CD4-positive, alpha-beta memory T cell (primary cell): ENCODE results near the gene FAM76A. TPM values are rescaled to one million over a fixed set of nuclear protein-coding genes. Genes with fewer than 3 reads are reported as not detected.
A peak's percentile ranks its signal among the peaks of the same experiment; 100 is the strongest.
"Not testable (repeated sequence)": the region's sequence is repeated elsewhere in the genome, so short reads cannot be mapped to it uniquely, and the experiment has no call there.

Experiments used
- CTCF ChIA-PET: fragments of 350-600 bp; sonication (Branson Sonifier 250); formaldehyde crosslinking; loops from one replicate; lab custom pipeline; 2021; ENCODE audit warnings: inconsistent platforms; ENCODE audit not compliant: partially characterized antibody; lab: Charles Lee
- POLR2A ChIA-PET: fragments of 350-600 bp; sonication (Branson Sonifier 250); formaldehyde crosslinking; loops from one replicate; lab custom pipeline; 2021; ENCODE audit not compliant: partially characterized antibody; lab: Charles Lee
- DNase-seq, 5 donors: peaks; one replicate each; pipeline versions ENCODE4 v3.0.0 to v3.0.0-alpha.2; 2020 to 2022; ENCODE audit warnings: mixed read lengths in 1 of 5
- H3K27ac ChIP-seq: one replicate; pipeline ENCODE4 v1.7.0; 2013; ENCODE audit warnings: low read depth, low read length
- H3K27me3 ChIP-seq: 2 replicates; pipeline ENCODE4 v1.7.0; 2013; ENCODE audit warnings: mild to moderate bottlenecking, low read length, moderate library complexity; ENCODE audit not compliant: insufficient read depth
- H3K36me3 ChIP-seq: 2 replicates; pipeline ENCODE4 v1.7.0; 2013; ENCODE audit warnings: mild to moderate bottlenecking, low read length, moderate library complexity; ENCODE audit not compliant: insufficient read depth
- H3K4me1 ChIP-seq: 2 replicates; pipeline ENCODE4 v1.7.0; 2013; ENCODE audit warnings: mild to moderate bottlenecking, low read length, moderate library complexity; ENCODE audit not compliant: insufficient read depth
- H3K4me3 ChIP-seq, 2 donors: one replicate each; pipeline ENCODE4 v1.7.0; 2013; ENCODE audit warnings: low read length in 2 of 2, mild to moderate bottlenecking in 1 of 2
- H3K9me3 ChIP-seq, 2 donors: one replicate each; pipeline ENCODE4 v1.7.0; 2013; ENCODE audit warnings: low read length in 2 of 2, control low read depth in 1 of 2; ENCODE audit not compliant: control insufficient read depth in 1 of 2
- H3K27ac Mint-ChIP-seq, 7 donors: one replicate each; pipeline ENCODE4 v1.8.0; 2020 to 2021; ENCODE audit warnings: mixed read lengths in 7 of 7, mild to moderate bottlenecking in 6 of 7, inconsistent platforms in 3 of 7, moderate library complexity in 3 of 7
- H3K27me3 Mint-ChIP-seq, 2 donors: one replicate each; pipeline ENCODE4 v1.8.0; 2020 to 2021; ENCODE audit warnings: mixed read lengths in 2 of 2
- H3K36me3 Mint-ChIP-seq, 2 donors: one replicate each; pipeline ENCODE4 v1.8.0; 2020 to 2021; ENCODE audit warnings: mixed read lengths in 2 of 2, inconsistent platforms in 1 of 2, mild to moderate bottlenecking in 1 of 2
- H3K4me1 Mint-ChIP-seq, 4 donors: one replicate each; pipeline ENCODE4 v1.8.0; 2020 to 2021; ENCODE audit warnings: mixed read lengths in 4 of 4, mild to moderate bottlenecking in 1 of 4
- H3K4me3 Mint-ChIP-seq, 8 donors: one replicate each; pipeline ENCODE4 v1.8.0; 2020 to 2021; ENCODE audit warnings: mixed read lengths in 8 of 8, mild to moderate bottlenecking in 7 of 8, moderate library complexity in 6 of 8, inconsistent platforms in 3 of 8
- H3K9me3 Mint-ChIP-seq, 8 donors: one replicate each; pipeline ENCODE4 v1.8.0; 2020 to 2021; ENCODE audit warnings: mixed read lengths in 8 of 8, mild to moderate bottlenecking in 5 of 8, inconsistent platforms in 3 of 8, moderate library complexity in 1 of 8
- intact Hi-C: fragments of 100-400 bp; cut with micrococcal nuclease; formaldehyde crosslinking; loops from one replicate; pipeline ENCODE4 v1.15.1; 2023
- polyA plus RNA-seq, 2 donors: library from polyadenylated mRNA; unstranded; fragments of 300-500 nt; fragmentation: Illumina TruSeq; gene quantifications; one replicate each; pipeline ENCODE4 v1.2.3, GENCODE V29; 2021
- total RNA-seq, 2 experiments: library from RNA; stranded (reverse); gene quantifications; one replicate each; pipeline ENCODE4 v1.2.3, GENCODE V29; 2021

FAM76A gene
- total and polyA plus RNA-seq, 4 experiments from 2014 or later = 3.1 to 26.0 (median 16.6) TPM

DNA sequence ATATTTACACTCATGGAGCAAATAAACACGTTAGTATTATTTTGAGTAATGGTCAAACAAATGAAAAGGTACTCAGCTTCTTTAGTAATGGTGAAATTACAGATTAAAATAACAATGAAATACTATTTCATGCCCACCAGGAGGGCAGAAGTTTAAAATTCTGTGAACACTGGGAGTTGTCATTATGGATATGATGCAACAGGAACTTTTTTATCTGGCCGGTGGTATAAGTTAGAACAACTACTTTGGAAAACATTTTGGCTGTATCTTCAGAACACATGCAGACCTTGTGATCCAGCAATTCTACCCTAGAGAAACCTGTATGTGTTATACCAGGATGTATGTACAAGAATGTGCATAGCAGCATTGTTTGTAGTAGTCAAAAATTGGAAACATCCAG, 81.6 kb downstream of the FAM76A start:
- H3K9me3 ChIP-seq = no peaks in the 10 kb centered on the region
- ChIA-PET POLR2A (no interaction called here), CTCF (no interaction called here)
- no peaks in the 10 kb centered on the region for H3K27me3 ChIP-seq
- H3K27me3 Mint-ChIP-seq = no peaks in the 10 kb centered on the region
- H3K4me3 Mint-ChIP-seq = no peak overlapping the region
- H3K4me1 Mint-ChIP-seq = no peaks in the 10 kb centered on the region
- no peak overlapping the region for H3K4me3 ChIP-seq
- peaks cover 26 to 48% of the 10 kb centered on the region in 2 donors for H3K36me3 Mint-ChIP-seq
- intact Hi-C loops = no loop called here
- DNase-seq = no peak
- no peaks in the 10 kb centered on the region for H3K4me1 ChIP-seq
- no peak overlapping the region for H3K27ac ChIP-seq
- no peak overlapping the region for H3K27ac Mint-ChIP-seq
- H3K9me3 Mint-ChIP-seq = no peaks in the 10 kb centered on the region
- H3K36me3 ChIP-seq = peaks cover 17% of the 10 kb centered on the region

DNA sequence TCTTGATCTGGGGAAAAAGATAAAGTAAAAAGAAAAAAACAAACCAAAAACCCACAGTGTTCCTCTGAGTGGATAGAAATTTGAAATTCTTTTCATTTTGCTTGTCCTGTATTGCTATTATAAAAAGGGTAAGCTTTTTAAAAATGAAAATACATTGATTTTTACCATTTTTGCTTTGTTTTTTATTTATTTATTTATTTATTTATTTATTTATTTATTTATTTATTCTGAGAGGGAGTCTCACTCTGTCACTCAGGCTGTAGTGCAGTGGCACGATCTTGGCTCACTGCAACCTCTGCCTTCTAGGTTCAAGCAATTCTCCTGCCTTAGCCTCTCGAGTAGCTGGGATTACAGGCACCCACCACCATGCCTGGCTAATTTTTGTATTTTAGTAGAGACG, 82.4 kb downstream of the FAM76A start:
- H3K4me3 ChIP-seq, H3K9me3 Mint-ChIP-seq, H3K27ac ChIP-seq, H3K4me1 Mint-ChIP-seq, H3K4me3 Mint-ChIP-seq, CTCF ChIA-PET, DNase-seq, H3K9me3 ChIP-seq, H3K27ac Mint-ChIP-seq, intact Hi-C loops, POLR2A ChIA-PET, H3K27me3 ChIP-seq, H3K4me1 ChIP-seq, H3K27me3 Mint-ChIP-seq: not testable (repeated sequence)
- peaks cover 18% of the 10 kb centered on the region for H3K36me3 ChIP-seq
- peaks cover 24 to 47% of the 10 kb centered on the region in 2 donors for H3K36me3 Mint-ChIP-seq

DNA sequence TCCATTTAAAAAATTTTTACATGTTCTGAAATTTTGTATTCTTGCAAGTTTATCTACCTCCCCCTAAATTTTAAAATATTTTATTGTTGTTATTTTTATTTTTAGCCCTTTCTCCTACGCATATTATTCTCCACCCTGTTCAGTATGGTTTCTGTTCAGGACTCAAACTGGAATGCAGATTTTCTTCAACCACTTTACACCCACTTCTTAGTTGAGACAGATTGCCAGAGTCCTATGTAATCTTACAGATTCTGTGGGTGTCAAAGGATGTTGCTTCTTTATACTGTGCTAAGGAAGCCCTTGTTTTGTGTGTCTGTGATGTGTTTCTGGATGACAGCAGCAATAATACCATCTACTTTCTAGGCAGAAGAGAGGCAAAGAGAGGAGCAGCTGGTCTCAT, 84.1 kb downstream of the FAM76A start:
- H3K4me1 Mint-ChIP-seq = no peaks in the 10 kb centered on the region
- peaks cover 18% of the 10 kb centered on the region for H3K36me3 ChIP-seq
- CTCF ChIA-PET = interaction anchor here (0.7 kb wide), 1 partner anchor 50 kb away, joined by 4 read pairs; no protein-coding TSS in a partner anchor
- POLR2A ChIA-PET = no interaction called here
- intact Hi-C loops = no loop called here
- peaks cover 16 to 42% of the 10 kb centered on the region in 2 donors for H3K36me3 Mint-ChIP-seq
- no peaks in the 10 kb centered on the region for H3K9me3 Mint-ChIP-seq
- H3K27me3 ChIP-seq = no peaks in the 10 kb centered on the region
- no peak for DNase-seq
- H3K27ac Mint-ChIP-seq = peak overlapping the region in 1 of 7 donors; percentile 24
- no peaks in the 10 kb centered on the region for H3K9me3 ChIP-seq
- H3K27me3 Mint-ChIP-seq = no peaks in the 10 kb centered on the region
- H3K4me3 ChIP-seq = no peak overlapping the region
- H3K4me3 Mint-ChIP-seq = no peak overlapping the region
- no peaks in the 10 kb centered on the region for H3K4me1 ChIP-seq
- H3K27ac ChIP-seq = no peak overlapping the region

DNA sequence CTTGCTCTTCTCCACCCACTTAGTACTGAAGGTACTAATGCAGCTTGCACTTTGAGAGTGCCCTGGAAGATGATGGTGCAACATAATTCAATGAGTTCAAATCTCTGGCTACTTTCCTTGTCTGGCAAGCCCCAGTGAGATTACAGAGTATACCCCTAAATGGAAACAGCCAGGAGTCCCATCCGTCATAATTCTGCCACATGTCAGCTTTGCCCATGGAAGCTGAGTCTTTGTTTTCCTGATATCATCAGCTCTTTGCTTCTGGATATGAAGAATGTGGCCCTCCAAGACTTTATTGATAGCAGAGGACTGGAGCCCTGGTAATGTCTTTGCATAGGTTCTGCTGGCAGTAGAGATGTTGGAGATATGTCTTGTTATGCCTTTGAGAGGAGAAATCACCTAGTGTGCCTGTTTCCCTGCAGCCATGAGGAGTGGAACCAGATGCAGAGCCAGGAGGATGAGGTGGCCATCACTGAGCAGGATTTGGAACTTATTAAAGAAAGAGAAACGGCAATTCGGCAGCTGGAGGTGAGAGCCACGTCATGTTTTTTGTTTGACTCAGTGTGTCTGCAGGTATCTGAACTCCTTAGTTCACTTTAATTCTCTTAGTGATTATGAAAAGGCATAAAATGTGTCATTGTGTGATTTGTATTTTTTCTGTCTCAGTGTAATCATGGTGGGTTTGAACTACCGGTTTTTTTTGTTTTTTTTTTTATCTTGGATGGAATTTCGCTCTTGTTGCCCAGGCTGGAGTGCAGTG, 86.2 kb downstream of the FAM76A start:
- DNase-seq = no peak
- H3K27me3 Mint-ChIP-seq = no peaks in the 10 kb centered on the region
- no peaks in the 10 kb centered on the region for H3K4me1 ChIP-seq
- H3K9me3 ChIP-seq = no peaks in the 10 kb centered on the region
- no peak overlapping the region for H3K27ac ChIP-seq
- ChIA-PET CTCF (interaction anchor here (0.6 kb wide), 1 partner anchor 766 kb away, joined by 3 read pairs; no protein-coding TSS in a partner anchor), POLR2A (no interaction called here)
- no peak overlapping the region for H3K4me3 ChIP-seq
- no peaks in the 10 kb centered on the region for H3K9me3 Mint-ChIP-seq
- peak overlapping the region in 3 of 7 donors; percentile 25 to 66 (median 32) for H3K27ac Mint-ChIP-seq
- intact Hi-C loops = no loop called here
- H3K4me3 Mint-ChIP-seq = no peak overlapping the region
- H3K4me1 Mint-ChIP-seq = no peaks in the 10 kb centered on the region
- no peaks in the 10 kb centered on the region for H3K27me3 ChIP-seq
- peaks cover 18 to 38% of the 10 kb centered on the region in 2 donors for H3K36me3 Mint-ChIP-seq
- H3K36me3 ChIP-seq = peaks cover 20% of the 10 kb centered on the region

Other genes starting within 250 kb of the FAM76A start
- 100 to 1,000 TPM; 163 to 164 TPM for gene WASF2, start 235.8 kb upstream of the FAM76A start, total RNA-seq
- 10 to 100 TPM; 31.6 to 81.1 TPM for gene WASF2, start 235.8 kb upstream of the FAM76A start, polyA plus RNA-seq
- 10 to 100 TPM; 18.4 to 19.2 TPM for gene AHDC1, start 121.8 kb upstream of the FAM76A start, total RNA-seq
- 1 to 10 TPM in 1 of 2 donors, under 1 TPM in 1; 0.02 to 1.7 TPM for gene AHDC1, start 121.8 kb upstream of the FAM76A start, polyA plus RNA-seq
- 1 to 10 TPM; 2.7 to 2.9 TPM for gene FGR, start 90.8 kb upstream of the FAM76A start, total RNA-seq
- gene FGR, start 90.8 kb upstream of the FAM76A start, polyA plus RNA-seq = under 1 TPM; 0.12 to 0.15 TPM
- 10 to 100 TPM; 23.0 to 24.9 TPM for gene IFI6, start 53.8 kb upstream of the FAM76A start, total RNA-seq
- 100 to 1,000 TPM in 1 of 2 donors, 10 to 100 TPM in 1; 61.6 to 139 TPM for gene IFI6, start 53.8 kb upstream of the FAM76A start, polyA plus RNA-seq
- gene STX12, start 47.3 kb downstream of the FAM76A start, total RNA-seq = 10 to 100 TPM; 25.2 to 27.5 TPM
- 10 to 100 TPM; 13.7 to 17.8 TPM for gene STX12, start 47.3 kb downstream of the FAM76A start, polyA plus RNA-seq
- 10 to 100 TPM; 40.8 to 45.8 TPM for gene PPP1R8, start 104.8 kb downstream of the FAM76A start, total RNA-seq
- gene PPP1R8, start 104.8 kb downstream of the FAM76A start, polyA plus RNA-seq = 10 to 100 TPM; 27.8 to 39.2 TPM
- 10 to 100 TPM; 60.5 to 64.8 TPM for gene THEMIS2, start 146.6 kb downstream of the FAM76A start, total RNA-seq
- gene THEMIS2, start 146.6 kb downstream of the FAM76A start, polyA plus RNA-seq = 10 to 100 TPM; 39.3 to 68.5 TPM
- gene RPA2, start 188.6 kb downstream of the FAM76A start, total RNA-seq = 10 to 100 TPM; 60.5 to 66.1 TPM
- 100 to 1,000 TPM; 189 to 259 TPM for gene RPA2, start 188.6 kb downstream of the FAM76A start, polyA plus RNA-seq
- gene SMPDL3B, start 209.0 kb downstream of the FAM76A start, total RNA-seq = not detected
- not detected for gene SMPDL3B, start 209.0 kb downstream of the FAM76A start, polyA plus RNA-seq
- gene XKR8, start 234.0 kb downstream of the FAM76A start, total RNA-seq = 10 to 100 TPM; 13.1 to 14.5 TPM
- 10 to 100 TPM; 18.9 to 24.7 TPM for gene XKR8, start 234.0 kb downstream of the FAM76A start, polyA plus RNA-seq